ENCODE results near the gene ITSN2.

DNA sequence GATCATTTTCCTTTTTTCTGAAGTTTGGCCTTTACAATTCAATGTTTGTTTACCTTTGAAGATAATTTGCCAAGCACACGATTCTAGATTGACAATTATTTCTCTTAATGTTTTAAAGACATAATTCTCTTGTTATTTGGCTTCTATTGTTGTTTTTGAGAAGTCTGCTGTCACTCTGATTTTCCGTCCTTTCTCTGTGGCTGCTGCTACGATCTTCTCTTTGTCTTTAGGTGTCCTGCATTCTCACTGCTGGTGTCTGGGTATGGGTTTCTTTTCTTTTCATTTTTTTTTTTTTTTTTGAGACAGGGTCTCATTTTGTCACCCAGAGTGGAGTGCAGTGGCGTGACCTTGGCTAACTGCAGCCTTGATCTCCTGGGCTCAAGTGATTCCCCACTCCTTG is 200.6 kb downstream of the ITSN2 start:
- TF ChIP-seq EZH2 (IDR thresholded peaks at IDR 0.05; ENCODE audit: insufficient read depth, low read length) = no peak
- TF ChIP-seq, protein P1, sequence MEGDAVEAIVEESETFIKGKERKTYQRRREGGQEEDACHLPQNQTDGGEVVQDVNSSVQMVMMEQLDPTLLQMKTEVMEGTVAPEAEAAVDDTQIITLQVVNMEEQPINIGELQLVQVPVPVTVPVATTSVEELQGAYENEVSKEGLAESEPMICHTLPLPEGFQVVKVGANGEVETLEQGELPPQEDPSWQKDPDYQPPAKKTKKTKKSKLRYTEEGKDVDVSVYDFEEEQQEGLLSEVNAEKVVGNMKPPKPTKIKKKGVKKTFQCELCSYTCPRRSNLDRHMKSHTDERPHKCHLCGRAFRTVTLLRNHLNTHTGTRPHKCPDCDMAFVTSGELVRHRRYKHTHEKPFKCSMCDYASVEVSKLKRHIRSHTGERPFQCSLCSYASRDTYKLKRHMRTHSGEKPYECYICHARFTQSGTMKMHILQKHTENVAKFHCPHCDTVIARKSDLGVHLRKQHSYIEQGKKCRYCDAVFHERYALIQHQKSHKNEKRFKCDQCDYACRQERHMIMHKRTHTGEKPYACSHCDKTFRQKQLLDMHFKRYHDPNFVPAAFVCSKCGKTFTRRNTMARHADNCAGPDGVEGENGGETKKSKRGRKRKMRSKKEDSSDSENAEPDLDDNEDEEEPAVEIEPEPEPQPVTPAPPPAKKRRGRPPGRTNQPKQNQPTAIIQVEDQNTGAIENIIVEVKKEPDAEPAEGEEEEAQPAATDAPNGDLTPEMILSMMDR (IDR thresholded peaks at IDR 0.05; ENCODE audit: insufficient read depth, low read depth, low read length) = no peak
